Heart left ventricle (tissue), 13 donors: ENCODE results near the gene ANKRD39.

Experiments used
- POLR2A ChIP-seq, 2 donors: fragments of 450-650 bp; IDR thresholded peaks; one replicate each; pipeline ENCODE4 v1.6.1; 2017; ENCODE audit warnings: antibody characterized with exemption in 2 of 2, mild to moderate bottlenecking in 2 of 2, moderate library complexity in 2 of 2
- TF ChIP-seq, protein P1 (sequence below), 12 donors: fragments of 200-600 bp; sonication (generic) in 4 of 12; IDR thresholded peaks; one replicate each; pipeline versions ENCODE4 v1.5.0 to v1.8.0; 2018 to 2022; ENCODE audit warnings: antibody characterized with exemption in 12 of 12, mild to moderate bottlenecking in 5 of 12
- donor health status: ischemic (EF 13 %, LVEDD 7.1; RV severe dilation, severe dysfunction).
- donor health status: DM: no; HTN: yes; CAD: no.
- donor health status: DM: no; HTN: no; CAD: no.
- donor health status: ischemic (EF 25% LVEDD 6.9; RV normal size, moderate dysfunction).
- donor health status: ischemic (EF 25% LVEDD 5.7; RV mildly dilated, moderate dysfunction).
- donor health status: ischemic (EF 35%, LVEDD 5.7; RV mildly dilated, moderate dysfunction).
- donor health status: nonischemic (EF 11% LVEDD 7.7; RV severe dilation, severe dysfunction).
- donor health status: DM: yes; HTN: yes; CAD: no.
- donor health status: PGD.
- donor health status: ischemic (EF 29% LVEDD 5.4; RV normal size, mild dysfunction).
- donor health status: nonischemic (EF 23%, LVEDD 6.1; RV moderate dilation, normal function).

DNA sequence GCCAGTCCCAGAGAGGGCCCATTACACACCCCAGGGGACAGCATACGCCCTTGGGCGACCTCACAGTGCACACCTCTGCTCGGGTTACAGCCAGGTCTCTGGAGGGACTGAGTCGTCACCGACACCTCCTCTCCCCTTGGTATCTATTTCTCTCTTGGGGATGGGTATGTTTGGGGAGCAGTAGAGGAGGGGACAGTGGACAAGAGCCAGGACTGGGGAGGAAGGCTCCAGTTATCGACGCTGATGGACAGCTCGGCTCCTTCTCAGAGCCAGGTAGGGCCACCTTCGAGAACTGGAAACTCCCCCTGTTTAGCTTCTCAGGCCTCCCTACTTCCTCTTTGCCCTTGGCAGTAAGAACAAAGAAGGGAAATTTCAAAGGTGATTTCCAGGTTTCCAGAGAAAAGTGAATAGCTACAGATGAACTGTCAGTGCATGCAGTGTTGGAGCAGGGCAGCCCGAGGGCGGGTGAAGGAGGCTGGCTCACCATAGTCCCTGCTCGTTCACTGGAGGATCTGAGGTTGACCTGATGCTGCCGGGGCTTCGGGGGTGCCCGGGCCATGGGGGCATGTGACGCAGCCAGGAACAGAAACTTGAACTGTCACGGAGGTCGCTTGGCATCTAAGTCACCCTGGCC lies 16.5 kb upstream of the ANKRD39 start:
- TF ChIP-seq POLR2A (IDR thresholded peaks at IDR 0.05), result no peak
- TF ChIP-seq, protein P1, sequence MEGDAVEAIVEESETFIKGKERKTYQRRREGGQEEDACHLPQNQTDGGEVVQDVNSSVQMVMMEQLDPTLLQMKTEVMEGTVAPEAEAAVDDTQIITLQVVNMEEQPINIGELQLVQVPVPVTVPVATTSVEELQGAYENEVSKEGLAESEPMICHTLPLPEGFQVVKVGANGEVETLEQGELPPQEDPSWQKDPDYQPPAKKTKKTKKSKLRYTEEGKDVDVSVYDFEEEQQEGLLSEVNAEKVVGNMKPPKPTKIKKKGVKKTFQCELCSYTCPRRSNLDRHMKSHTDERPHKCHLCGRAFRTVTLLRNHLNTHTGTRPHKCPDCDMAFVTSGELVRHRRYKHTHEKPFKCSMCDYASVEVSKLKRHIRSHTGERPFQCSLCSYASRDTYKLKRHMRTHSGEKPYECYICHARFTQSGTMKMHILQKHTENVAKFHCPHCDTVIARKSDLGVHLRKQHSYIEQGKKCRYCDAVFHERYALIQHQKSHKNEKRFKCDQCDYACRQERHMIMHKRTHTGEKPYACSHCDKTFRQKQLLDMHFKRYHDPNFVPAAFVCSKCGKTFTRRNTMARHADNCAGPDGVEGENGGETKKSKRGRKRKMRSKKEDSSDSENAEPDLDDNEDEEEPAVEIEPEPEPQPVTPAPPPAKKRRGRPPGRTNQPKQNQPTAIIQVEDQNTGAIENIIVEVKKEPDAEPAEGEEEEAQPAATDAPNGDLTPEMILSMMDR (IDR thresholded peaks at IDR 0.05), result no peak
